Endometrial microvascular endothelial cells (primary cell): Measurements from ENCODE around the gene RBM5. TPM values are rescaled to one million over a fixed set of nuclear protein-coding genes. Genes with fewer than 3 reads are reported as not detected.

Experiments used
- in situ Hi-C: cut with HindIII; loops from 2 replicates; pipeline ENCODE4 v1.10.0; 2017; ENCODE audit warnings: low sequenced_read_pairs, low pct_unique_long_range_greater_than_20kb; ENCODE audit errors: inconsistent ontology term
- total RNA-seq: library from RNA; depleted of rRNA; stranded (reverse); fragments of >200 nt; gene quantifications from one replicate; pipeline ENCODE4 v1.2.3, GENCODE V29; 2015; ENCODE audit errors: inconsistent ontology term

RBM5 gene
- total RNA-seq, 1 donor from 2014 or later, result 89.3 TPM

- in situ Hi-C loops, result no loop called here
Measured at GRCh38 chr3:50155491-50155878, 66.8 kb downstream of the RBM5 start.

- in situ Hi-C loops, result no loop called here
Measured at GRCh38 chr3:50155891-50156290, 67.2 kb downstream of the RBM5 start.

- in situ Hi-C loops, result no loop called here
Measured at GRCh38 chr3:50156549-50157493, 68.1 kb downstream of the RBM5 start.

- in situ Hi-C loops, result no loop called here
Measured at GRCh38 chr3:50157827-50158529, 69.3 kb downstream of the RBM5 start.

GRCh38 chr3:50158530-50159146 is 69.9 kb downstream of the RBM5 start:
- in situ Hi-C loops, result no loop called here

GRCh38 chr3:50160561-50160983 is 71.9 kb downstream of the RBM5 start:
- in situ Hi-C loops, result no loop called here

- in situ Hi-C loops, result no loop called here
Measured at GRCh38 chr3:50161320-50161719, 72.6 kb downstream of the RBM5 start.

- in situ Hi-C loops, result no loop called here
Measured at GRCh38 chr3:50162034-50162883, 73.5 kb downstream of the RBM5 start.

- in situ Hi-C loops, result no loop called here
Measured at GRCh38 chr3:50163572-50164455, 75.1 kb downstream of the RBM5 start.

GRCh38 chr3:50164481-50164880 is 75.8 kb downstream of the RBM5 start:
- in situ Hi-C loops, result no loop called here

- in situ Hi-C loops, result no loop called here
Measured at GRCh38 chr3:50164984-50165909, 76.5 kb downstream of the RBM5 start.

- in situ Hi-C loops, result no loop called here
Measured at GRCh38 chr3:50165910-50166538, 77.3 kb downstream of the RBM5 start.

GRCh38 chr3:50166620-50167019 is 77.9 kb downstream of the RBM5 start:
- in situ Hi-C loops, result no loop called here

- in situ Hi-C loops, result no loop called here
Measured at GRCh38 chr3:50167069-50167840, 78.5 kb downstream of the RBM5 start.

- in situ Hi-C loops, result no loop called here
Measured at GRCh38 chr3:50167841-50168209, 79.1 kb downstream of the RBM5 start.

- in situ Hi-C loops, result no loop called here
Measured at GRCh38 chr3:50168388-50168787, 79.7 kb downstream of the RBM5 start.
